Esophagus muscularis mucosa (tissue), 4 donors: Measurements from ENCODE around the gene LCN1. TPM values are rescaled to one million over a fixed set of nuclear protein-coding genes. Genes with fewer than 3 reads are reported as not detected.

ENCODE experiments used
- DNase-seq: peaks from one replicate; pipeline ENCODE4 v3.0.0-alpha.2; 2017; ENCODE audit errors: extremely low spot score
- H3K27ac ChIP-seq, 4 donors: fragments of 200-600 bp; sonication (generic); replicated peaks in 1 of 4; 1 replicate in 3 of 4; 2 replicates in 1 of 4; pipeline ENCODE4 v1.5.1; 2016 to 2019; ENCODE audit warnings: mild to moderate bottlenecking in 1 of 4
- H3K27me3 ChIP-seq, 4 donors: fragments of 200-600 bp; sonication (generic); one replicate each; pipeline versions ENCODE4 v1.5.1 to v1.6.0; 2016 to 2019
- H3K36me3 ChIP-seq, 4 donors: fragments of 200-600 bp; sonication (generic); one replicate each; pipeline ENCODE4 v1.5.1; 2016 to 2019
- H3K4me1 ChIP-seq, 4 donors: fragments of 200-600 bp; sonication (generic); one replicate each; pipeline ENCODE4 v1.5.1; 2016 to 2019
- H3K4me3 ChIP-seq, 4 donors: fragments of 200-600 bp; sonication (generic); 1 replicate in 2 of 4; 2 replicates in 2 of 4; pipeline ENCODE4 v1.5.1; 2016 to 2019; ENCODE audit warnings: mild to moderate bottlenecking in 4 of 4, moderate library complexity in 1 of 4
- H3K9me3 ChIP-seq, 4 donors: fragments of 200-600 bp; sonication (generic); 1 replicate in 3 of 4; 2 replicates in 1 of 4; pipeline ENCODE4 v1.5.1; 2016 to 2019
- CTCF ChIP-seq, 3 experiments: fragments of 200-600 bp in 2 of 3; fragments of 450-650 bp in 1 of 3; sonication (generic) in 2 of 3; IDR thresholded peaks; one replicate each; pipeline ENCODE4 v1.5.1; 2017 to 2019; ENCODE audit warnings: antibody characterized with exemption in 3 of 3, mild to moderate bottlenecking in 2 of 3, moderate library complexity in 1 of 3
- EP300 ChIP-seq: sonication (generic); formaldehyde crosslinking; IDR thresholded peaks from one replicate; pipeline ENCODE4 v1.6.1; 2017; ENCODE audit warnings: antibody characterized with exemption
- POLR2A ChIP-seq: fragments of 450-650 bp; IDR thresholded peaks from one replicate; pipeline ENCODE4 v1.6.1; 2017; ENCODE audit warnings: antibody characterized with exemption, moderate library complexity, mild to moderate bottlenecking, low read depth
- POLR2AphosphoS5 ChIP-seq, 2 donors: sonication (generic); formaldehyde crosslinking; IDR thresholded peaks; one replicate each; pipeline ENCODE4 v1.6.1; 2017; ENCODE audit warnings: antibody characterized with exemption in 2 of 2
- WGBS: methylation state at CpG from one replicate; pipeline ENCODE4 v1.1.5; 2018; 5-methylcytosine and 5-hydroxymethylcytosine counted together
- intact Hi-C: fragments of 100-400 bp; cut with DNase I; formaldehyde crosslinking; loops from one replicate; pipeline ENCODE4 v1.15.1; 2023
- total RNA-seq, 4 donors: library from RNA; depleted of rRNA; stranded (reverse); fragments of >200 nt; gene quantifications; one replicate each; pipeline versions ENCODE4 v1.1.0 to v1.2.1, GENCODE V29; 2016

The LCN1 gene
- total RNA-seq, 4 donors from 2014 or later: not detected

DNA sequence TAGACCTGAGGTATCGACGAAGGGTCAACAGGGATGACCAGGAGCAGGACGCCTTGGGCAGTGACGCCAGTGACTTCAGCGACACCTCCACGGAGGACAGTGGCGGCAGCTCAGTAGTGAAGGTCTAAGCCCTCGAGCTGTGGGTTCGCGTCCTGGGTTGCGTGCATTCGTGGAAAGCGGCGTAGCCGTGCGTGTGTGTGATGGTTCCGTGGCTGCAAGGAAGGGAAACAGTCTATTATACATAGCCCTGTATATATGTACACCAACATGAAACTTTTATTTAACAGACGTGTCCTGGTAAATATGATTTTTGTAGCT, 33.3 kb upstream of the LCN1 start:
- Histone ChIP-seq H3K4me1 (no peaks in the 10 kb centered on the region), H3K9me3 (no peaks in the 10 kb centered on the region), H3K27me3 (no peaks in the 10 kb centered on the region), H3K27ac (no peak overlapping the region), H3K36me3 (peaks cover 26 to 81% (median 67%) of the 10 kb centered on the region in 4 donors), H3K4me3 (no peak overlapping the region)
- no peak for DNase-seq
- intact Hi-C loops: no loop called here
- WGBS: 94% methylated on average over 18 of the region's 18 CpGs
- TF ChIP-seq CTCF (IDR thresholded peaks at IDR 0.05) (no peak), POLR2A (no peak), POLR2AphosphoS5 (IDR thresholded peaks at IDR 0.05) (no peak)

DNA sequence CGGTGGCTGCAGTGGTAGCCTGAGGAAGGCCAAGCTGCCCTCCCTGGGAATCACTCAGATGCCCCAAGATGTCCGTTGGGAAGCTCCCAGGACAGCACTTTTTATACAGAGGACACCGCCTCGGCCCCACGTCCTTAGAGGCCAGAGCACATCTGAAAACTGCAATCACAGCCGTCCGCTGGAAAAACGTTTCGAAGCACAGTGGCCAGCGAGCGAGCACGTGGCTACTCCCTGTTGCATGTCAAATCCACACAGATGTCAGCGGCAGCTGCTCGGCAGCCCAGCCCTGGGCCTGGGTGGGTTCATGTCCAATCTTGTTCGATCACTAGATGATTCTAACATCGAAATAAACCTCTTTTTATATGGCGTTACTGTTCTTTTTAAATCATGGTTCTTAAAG, 32.7 kb upstream of the LCN1 start:
- Histone ChIP-seq H3K27ac (no peak overlapping the region), H3K36me3 (peaks cover 26 to 81% (median 64%) of the 10 kb centered on the region in 4 donors), H3K4me3 (no peak overlapping the region), H3K4me1 (no peaks in the 10 kb centered on the region), H3K9me3 (no peaks in the 10 kb centered on the region), H3K27me3 (no peaks in the 10 kb centered on the region)
- DNase-seq: no peak
- intact Hi-C loops: no loop called here
- TF ChIP-seq POLR2A: no peak
- no peak for TF ChIP-seq POLR2AphosphoS5 (IDR thresholded peaks at IDR 0.05)
- WGBS: 97% methylated on average over 17 of the region's 17 CpGs

GRCh38 chr9:135489188-135489906, 31.9 kb upstream of the LCN1 start:
- no peak overlapping the region for H3K4me3 ChIP-seq
- no peaks in the 10 kb centered on the region for H3K9me3 ChIP-seq
- DNase-seq: no peak
- no peaks in the 10 kb centered on the region for H3K4me1 ChIP-seq
- WGBS: 90% methylated on average over 12 of the region's 18 CpGs
- H3K27me3 ChIP-seq: no peaks in the 10 kb centered on the region
- no peak overlapping the region for H3K27ac ChIP-seq
- peaks cover 23 to 72% (median 56%) of the 10 kb centered on the region in 4 donors for H3K36me3 ChIP-seq
- intact Hi-C loops: no loop called here
- no peak for TF ChIP-seq POLR2A
- TF ChIP-seq EP300: no peak
- TF ChIP-seq POLR2AphosphoS5 (IDR thresholded peaks at IDR 0.05): no peak
- TF ChIP-seq CTCF (IDR thresholded peaks at IDR 0.05): no peak

DNA sequence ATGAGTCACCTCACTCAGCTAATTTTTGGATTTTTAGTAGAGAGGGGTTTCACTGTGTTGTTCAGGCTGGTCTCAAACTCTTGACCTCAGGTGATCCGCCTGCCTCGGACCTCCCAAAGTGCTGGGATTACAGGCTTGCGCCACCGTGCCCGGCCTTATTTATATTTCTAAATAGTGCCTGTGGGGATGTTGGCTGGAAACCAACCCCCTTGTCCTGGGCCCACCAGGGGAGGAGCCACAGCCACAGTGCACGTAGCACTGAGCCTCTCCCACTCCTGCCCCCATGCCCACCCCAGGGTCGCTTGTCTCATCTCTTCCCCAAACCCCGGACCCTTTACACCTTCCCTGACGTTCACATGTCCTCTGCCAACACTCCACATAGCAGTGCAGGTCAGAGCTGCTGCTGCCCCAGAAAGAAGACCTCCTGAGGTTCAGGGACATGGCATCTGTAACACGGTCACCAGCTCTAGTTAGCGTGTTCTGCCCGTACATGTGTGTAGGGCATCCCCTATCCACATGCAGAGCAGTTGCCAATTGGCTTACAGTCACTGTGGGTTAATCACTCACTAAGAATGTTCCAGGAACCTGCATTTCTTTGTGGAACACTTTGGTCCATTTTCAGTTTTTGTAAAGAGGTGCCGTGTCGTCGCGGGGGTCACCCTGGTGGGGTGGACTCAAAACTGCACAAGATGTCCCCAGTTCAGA, 30.9 kb upstream of the LCN1 start:
- H3K27ac ChIP-seq: no peak overlapping the region
- intact Hi-C loops: no loop called here
- H3K27me3 ChIP-seq: no peaks in the 10 kb centered on the region
- DNase-seq: no peak
- TF ChIP-seq EP300: no peak
- no peak for TF ChIP-seq POLR2AphosphoS5 (IDR thresholded peaks at IDR 0.05)
- no peak for TF ChIP-seq CTCF (IDR thresholded peaks at IDR 0.05)
- no peak for TF ChIP-seq POLR2A
- H3K4me3 ChIP-seq: no peak overlapping the region
- 84% methylated on average over 16 of the region's 16 CpGs for WGBS
- peaks cover 13 to 63% (median 47%) of the 10 kb centered on the region in 4 donors for H3K36me3 ChIP-seq
- no peaks in the 10 kb centered on the region for H3K9me3 ChIP-seq
- H3K4me1 ChIP-seq: no peaks in the 10 kb centered on the region

- Histone ChIP-seq H3K27ac (no peak overlapping the region), H3K9me3 (no peaks in the 10 kb centered on the region), H3K36me3 (peaks cover 6 to 56% (median 40%) of the 10 kb centered on the region in 4 donors), H3K4me1 (no peaks in the 10 kb centered on the region), H3K27me3 (no peaks in the 10 kb centered on the region), H3K4me3 (no peak overlapping the region)
- DNase-seq: no peak
- TF ChIP-seq CTCF (IDR thresholded peaks at IDR 0.05) (no peak), EP300 (no peak), POLR2A (no peak), POLR2AphosphoS5 (IDR thresholded peaks at IDR 0.05) (no peak)
- intact Hi-C loops: no loop called here
- WGBS: 77% methylated on average over 14 of the region's 18 CpGs
These were observed 30.2 kb upstream of the LCN1 start for GRCh38 chr9:135490980-135491464.
